Skin of body (tissue), 2 donors: ENCODE measurements around the gene CCDC71. TPM values are rescaled to one million over a fixed set of nuclear protein-coding genes. Genes with fewer than 3 reads are reported as not detected.

Source experiments
- DNase-seq: peaks from one replicate; lab custom pipeline; 2025; lab: John Stamatoyannopoulos, UW
- total RNA-seq: library from RNA; depleted of rRNA; stranded (reverse); fragments of >200 nt; gene quantifications from one replicate; pipeline ENCODE4 v1.2.3, GENCODE V29; 2014

CCDC71 gene
- total RNA-seq, 1 donor from 2014 or later, result 9.7 TPM

- DNase-seq, result no peak
Observed at GRCh38 chr3:49132073-49132436, 34.1 kb downstream of the CCDC71 start.

DNA sequence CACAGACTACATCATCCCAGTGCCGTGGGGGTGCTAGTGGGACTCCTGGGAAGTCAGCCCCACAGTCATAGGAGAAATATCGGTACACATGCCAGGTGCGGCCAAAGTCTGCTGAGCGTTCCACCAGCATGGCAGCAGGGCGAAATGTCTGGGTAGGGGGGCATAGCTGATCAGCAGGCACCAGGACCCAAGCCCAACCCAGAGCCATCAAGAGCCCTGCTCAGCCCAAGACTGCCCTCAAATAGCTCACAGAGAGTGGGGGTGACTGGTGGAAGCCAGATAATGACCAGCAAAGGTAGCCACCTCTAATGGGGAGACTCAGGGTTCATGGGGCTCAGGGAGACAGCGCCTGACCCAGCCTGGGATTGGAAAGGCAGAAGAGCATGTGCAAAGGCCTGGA lies 34.6 kb downstream of the CCDC71 start:
- DNase-seq, result no peak

DNA sequence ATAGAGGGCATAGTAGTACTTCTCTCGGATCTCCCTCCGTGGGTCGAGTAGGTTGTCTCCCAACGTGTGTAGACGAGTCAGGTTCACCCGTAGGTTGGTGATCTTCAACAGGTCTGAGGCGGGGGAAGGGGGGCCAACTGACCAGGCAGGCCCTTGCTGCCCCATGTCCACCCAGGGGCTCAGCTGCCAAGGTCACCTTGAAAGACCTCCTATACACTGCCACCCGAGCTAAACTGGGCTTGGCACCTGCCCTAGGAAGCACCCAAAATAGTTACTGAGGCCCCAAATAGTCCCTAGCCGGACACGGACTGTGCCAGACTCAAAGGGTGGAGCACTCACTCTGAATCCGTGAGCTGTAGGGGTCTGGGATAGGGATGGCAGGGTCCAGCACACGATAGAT lies 35.1 kb downstream of the CCDC71 start:
- DNase-seq, result no peak

DNA sequence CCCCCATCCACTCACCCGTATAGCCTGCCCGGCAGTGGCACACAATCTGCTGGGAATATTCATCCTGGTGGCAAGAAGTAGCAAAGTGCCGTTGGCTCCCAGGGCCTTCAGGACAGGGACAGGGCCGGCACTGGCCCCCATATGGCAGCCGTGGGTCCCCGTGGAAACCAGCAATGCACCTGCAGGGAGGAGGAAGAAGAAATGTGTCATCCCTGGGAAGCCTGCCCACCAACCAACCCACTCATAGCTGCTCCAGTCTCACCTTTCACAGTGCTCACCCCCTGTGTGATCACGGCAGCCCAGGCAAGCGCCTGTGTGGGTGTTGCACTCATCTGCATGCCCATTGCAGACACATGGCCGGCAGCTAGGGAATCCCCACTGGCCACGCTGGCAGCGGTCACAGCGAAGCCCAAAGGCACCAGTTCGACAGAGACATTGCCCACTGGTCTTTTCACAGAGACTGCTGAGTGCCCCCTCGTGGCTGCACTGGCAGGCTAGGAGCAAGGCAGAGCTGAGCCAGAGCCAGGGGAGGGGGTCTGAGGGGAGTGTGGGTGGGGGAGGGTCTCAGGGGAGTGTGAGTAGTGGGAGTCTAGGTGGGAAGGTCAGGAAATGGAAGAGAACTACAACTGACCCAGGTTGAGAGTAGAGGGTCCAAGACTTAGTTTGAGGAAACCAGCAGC lies 41.0 kb downstream of the CCDC71 start:
- DNase-seq, result no peak

- DNase-seq, result no peak
Observed at GRCh38 chr3:49124203-49124602, 41.9 kb downstream of the CCDC71 start.

GRCh38 chr3:49123687-49124086 lies 42.4 kb downstream of the CCDC71 start:
- DNase-seq, result no peak

DNA sequence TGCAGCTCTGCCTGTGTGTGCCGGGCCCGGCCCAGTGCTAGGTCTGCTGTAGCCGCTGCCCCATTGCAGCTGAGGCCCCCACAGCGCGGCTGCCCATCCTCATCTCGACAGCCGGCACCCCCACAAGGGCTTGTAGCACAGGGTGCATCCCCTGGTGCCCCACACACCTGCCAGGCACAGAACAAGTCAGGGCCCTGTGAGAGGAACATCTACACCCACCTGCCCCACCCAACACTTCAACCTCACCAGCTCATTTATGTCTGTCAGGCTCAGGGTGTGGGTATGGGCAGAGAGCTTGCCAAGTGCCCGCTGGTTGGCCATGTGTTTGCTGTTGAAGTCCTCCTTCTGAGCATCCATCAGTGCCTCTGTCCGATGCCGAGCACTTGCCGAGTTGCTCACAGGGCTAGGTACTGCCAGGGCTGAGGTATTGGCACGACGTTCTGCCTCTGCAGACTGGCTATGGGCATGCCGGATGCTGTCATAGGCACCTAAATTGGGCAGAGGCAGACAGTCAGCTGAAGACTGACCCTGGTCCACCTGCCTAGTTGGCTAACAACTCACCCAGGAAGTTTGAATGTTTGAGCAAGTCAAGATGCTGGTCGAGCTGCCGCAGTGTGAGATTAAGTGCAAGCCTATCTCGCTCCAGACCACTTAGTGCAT lies 43.1 kb downstream of the CCDC71 start:
- no peak for DNase-seq

DNA sequence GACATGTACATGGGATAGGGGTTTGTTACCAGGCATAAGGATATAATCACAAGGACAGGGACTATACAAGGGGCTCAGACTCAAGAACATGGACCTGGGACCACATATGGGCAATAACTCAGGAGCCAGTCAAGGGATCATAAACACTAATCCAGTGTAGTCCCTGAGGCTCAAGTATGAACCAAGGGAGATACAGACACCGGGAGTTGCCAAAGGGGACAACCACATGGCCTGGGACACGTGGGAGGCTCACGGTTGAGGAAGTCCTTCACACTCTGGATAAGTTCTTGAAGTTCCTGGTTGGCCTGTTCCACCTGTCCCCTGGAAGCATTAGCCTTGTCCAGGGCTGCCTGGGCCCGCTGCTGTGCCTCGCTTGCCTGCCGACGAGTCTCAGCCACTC lies 43.7 kb downstream of the CCDC71 start:
- no peak for DNase-seq

GRCh38 chr3:49122022-49122421 lies 44.1 kb downstream of the CCDC71 start:
- DNase-seq, result no peak

DNA sequence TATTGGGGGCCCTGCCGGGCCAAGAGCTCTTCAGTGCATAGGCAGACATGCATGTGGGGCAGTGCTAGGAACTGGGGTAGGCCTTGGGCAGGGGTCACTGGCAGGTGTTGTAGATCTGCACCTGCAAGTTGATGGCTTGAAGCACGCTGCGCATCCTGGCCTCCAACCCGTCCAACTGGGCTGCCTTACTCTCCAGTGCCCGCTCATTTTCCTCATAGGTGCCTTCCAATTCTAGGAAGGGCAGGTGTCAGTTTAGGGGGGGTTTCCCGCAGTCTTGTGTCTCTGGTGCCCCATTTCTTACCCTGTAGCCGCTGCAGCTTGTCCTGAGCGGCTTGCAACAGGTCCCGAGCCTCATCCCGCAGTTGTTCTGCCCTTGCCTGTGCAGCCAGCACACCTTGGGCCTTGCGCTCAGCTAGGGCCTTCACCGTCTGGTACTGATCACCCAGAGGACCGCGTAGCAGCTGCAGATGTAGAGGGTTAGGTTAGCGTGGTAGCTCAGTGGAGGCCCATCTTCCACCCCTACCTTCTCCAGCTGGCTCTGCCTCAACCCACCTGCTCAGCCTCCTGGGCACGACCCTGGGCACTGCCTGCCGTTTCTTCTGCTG lies 44.9 kb downstream of the CCDC71 start:
- DNase-seq, result no peak

DNA sequence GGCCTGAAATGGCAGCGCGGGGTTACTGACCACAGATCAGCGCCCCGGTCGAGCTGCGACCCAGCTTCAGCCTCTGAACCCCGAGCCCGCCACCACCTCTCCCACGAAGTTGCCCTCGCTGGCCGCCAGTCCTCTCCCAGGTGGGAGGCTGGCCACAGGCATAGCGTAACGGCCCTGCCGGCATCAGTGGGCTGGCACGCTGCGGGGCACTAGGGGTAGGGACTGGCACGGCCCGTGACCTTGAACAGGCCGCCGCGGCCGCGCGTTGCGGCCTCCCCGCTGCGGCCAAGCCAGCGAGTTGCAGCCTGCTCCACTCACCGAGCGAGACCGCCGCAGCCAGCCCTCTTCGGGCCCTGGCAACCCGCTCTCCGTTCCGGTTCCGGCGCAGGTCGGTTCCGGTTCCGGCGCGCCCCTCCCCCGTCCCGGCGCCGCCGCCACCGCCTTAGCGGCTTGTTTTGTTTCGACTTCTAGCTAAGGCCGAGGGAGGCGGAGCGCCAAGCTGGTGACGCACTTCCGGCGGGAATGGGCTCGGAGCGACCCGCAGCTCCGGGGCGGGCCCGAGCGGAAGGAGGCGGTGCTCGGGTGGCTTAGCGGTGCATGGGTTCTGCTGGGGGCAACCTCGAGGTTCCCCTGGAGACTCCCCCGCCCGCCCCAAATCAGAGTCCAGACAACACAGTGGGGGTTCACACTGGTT lies 45.5 kb downstream of the CCDC71 start, which contains the start of gene USP19:
Gene USP19, minus strand, starts transcription at position 386 of the 694 bp plus-strand sequence. CDS start 1,678 bp downstream, outside the sequence.
- peak; percentile 89 for DNase-seq

DNA sequence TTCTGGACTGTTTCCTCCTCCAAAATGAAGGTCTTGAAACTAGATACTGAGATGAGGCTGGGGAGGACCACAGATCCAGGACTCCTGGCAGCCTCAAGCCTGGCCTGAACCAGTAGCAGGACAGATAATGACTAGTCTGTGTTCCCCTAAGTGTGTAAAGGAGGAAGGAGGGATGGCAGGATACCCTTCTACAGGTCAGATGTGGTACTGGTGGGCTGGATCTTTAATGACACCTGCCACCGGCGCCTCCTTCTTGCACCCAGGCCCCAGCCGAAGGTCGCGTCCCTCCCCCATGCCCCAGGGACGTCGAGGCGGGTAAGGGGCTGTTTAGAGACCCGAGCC lies 46.1 kb downstream of the CCDC71 start:
- DNase-seq, result no peak

GRCh38 chr3:49119439-49119838 lies 46.7 kb downstream of the CCDC71 start:
- DNase-seq, result no peak

DNA sequence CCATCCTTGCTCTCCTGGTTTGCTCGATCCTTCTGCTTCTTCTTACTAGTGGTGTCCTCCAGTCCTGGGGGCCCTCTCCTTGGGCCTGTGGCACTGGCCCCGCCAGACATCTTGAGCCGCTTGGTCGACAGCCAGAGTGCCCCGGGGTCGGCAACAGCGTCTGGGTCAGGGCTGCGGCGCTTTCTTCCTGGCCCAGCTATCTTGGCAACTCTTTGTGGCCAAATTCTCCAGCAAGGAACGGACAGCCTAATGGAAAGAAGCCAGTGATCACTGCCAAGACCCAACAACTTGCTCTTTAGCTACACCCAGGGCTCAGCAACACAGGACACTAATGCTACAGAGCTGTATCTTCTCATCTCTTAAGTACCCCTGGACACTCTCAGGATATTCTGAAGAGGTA lies 47.1 kb downstream of the CCDC71 start:
- DNase-seq, result no peak

Other genes starting within 250 kb of the CCDC71 start
- gene ARIH2, start 247.5 kb downstream of the CCDC71 start, total RNA-seq, result 63.3 TPM
- 27.7 TPM for gene P4HTM, start 176.1 kb downstream of the CCDC71 start, total RNA-seq
- 55.6 TPM for gene WDR6, start 158.9 kb downstream of the CCDC71 start, total RNA-seq
- gene DALRD3, start 147.8 kb downstream of the CCDC71 start, total RNA-seq, result 18.0 TPM
- gene NDUFAF3, start 144.2 kb downstream of the CCDC71 start, total RNA-seq, result 23.4 TPM
- gene IMPDH2, start 136.9 kb downstream of the CCDC71 start, total RNA-seq, result 261 TPM
- gene QRICH1, start 72.3 kb downstream of the CCDC71 start, total RNA-seq, result 66.2 TPM
- gene QARS1, start 61.6 kb downstream of the CCDC71 start, total RNA-seq, result 213 TPM
- 29.0 TPM for gene USP19, start 45.5 kb downstream of the CCDC71 start, total RNA-seq
- 379 TPM for gene LAMB2, start 33.3 kb downstream of the CCDC71 start, total RNA-seq
- gene KLHDC8B, start 5.3 kb upstream of the CCDC71 start, total RNA-seq, result 32.6 TPM
- gene C3orf62, start 110.9 kb upstream of the CCDC71 start, total RNA-seq, result 2.7 TPM
- 34.0 TPM for gene USP4, start 173.7 kb upstream of the CCDC71 start, total RNA-seq
- 60.5 TPM for gene GPX1, start 192.0 kb upstream of the CCDC71 start, total RNA-seq
- 262 TPM for gene RHOA, start 245.6 kb upstream of the CCDC71 start, total RNA-seq
- 6.7 TPM for gene TCTA, start 246.1 kb upstream of the CCDC71 start, total RNA-seq